ENCODE data around the gene CHMP5.

Gene CHMP5

DNA sequence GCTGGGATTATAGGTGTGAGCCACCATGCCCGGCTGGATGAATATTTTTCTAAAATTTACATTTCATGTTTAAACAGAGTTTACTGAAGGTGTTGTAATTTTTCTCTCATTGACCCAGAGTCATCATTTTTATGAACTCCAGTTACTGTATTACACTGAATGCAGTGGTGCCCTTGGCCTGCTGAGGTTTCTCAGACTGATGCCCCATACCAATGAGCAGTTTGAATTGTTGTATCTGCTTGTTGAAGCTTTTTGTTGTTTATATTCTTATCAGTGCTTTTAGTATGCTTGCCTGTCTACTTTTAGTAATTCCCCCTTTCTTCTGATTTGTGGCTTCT is 55.4 kb downstream of the CHMP5 start:
- DNase-seq, result no peak

DNA sequence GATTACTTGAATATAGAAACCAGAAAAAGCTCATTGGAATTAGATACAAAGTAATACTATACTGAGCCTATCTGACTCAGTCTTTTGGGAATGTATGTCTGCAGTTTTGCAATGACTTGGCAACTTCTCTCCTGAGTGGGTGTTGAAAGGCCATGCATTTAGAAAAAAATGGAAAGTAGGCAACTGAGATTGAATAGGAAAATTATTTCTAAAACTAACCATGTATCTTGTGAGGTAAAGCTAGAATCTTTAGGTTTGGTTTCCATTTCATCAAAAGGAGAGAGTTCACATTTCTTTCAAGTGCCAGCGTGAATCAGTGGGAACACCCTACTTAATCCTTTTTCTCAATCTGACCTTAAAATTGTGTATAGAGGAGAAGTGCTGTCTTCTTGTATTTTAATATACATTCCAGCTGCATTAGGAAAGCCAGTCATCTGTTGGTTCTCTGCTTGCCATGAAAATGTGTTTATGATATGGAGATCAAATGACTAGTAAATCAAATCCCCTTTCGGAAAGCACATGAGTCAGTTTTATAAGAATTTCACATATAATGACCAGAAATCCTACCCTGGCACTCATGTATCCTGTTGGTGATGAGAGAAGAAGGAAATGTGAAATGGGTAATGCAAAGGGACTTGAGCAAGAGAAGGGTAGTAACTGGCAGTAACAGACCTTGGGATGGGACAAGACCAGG is 55.9 kb downstream of the CHMP5 start:
- DNase-seq, result no peak

DNA sequence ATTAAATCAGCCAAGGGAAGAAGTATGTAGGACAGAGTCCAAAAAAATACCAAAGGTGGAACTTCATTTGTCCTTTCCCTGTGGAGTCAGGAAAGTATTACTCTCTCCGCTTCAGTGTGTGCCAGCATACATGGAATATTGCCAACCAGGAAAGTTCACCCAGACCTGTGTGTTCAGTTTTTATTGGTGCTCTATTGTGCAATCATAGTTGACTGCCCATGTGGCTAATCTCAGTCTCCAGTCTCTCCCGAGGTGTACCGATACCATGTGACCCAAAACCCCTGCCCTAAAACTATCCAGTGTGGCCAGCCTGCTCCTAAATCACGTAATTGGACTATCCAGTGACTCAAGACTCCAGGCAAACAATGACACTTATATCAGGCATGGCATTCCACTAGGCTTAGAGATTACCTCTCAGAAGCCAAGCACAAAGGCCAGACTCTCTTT is 64.3 kb downstream of the CHMP5 start:
- no peak for DNase-seq

DNA sequence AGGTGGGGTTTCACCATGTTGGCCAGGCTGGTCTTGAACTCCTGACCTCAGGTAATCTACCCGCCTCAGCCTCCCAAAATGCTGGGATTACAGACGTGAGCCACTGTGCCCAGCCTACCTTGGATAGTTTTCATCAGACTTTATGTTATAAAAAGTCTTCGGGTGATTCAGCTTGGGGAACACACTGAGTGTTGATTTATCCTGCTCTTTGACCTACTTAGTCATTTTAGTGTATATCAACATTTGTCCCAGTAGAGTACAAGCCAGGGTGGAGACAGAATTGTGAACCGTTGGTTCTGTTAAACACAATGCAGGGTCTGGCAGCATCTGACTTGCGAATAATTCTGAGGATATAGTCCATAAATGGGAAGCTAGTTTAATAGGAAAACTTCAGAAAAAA is 65.1 kb downstream of the CHMP5 start:
- no peak for DNase-seq

DNA sequence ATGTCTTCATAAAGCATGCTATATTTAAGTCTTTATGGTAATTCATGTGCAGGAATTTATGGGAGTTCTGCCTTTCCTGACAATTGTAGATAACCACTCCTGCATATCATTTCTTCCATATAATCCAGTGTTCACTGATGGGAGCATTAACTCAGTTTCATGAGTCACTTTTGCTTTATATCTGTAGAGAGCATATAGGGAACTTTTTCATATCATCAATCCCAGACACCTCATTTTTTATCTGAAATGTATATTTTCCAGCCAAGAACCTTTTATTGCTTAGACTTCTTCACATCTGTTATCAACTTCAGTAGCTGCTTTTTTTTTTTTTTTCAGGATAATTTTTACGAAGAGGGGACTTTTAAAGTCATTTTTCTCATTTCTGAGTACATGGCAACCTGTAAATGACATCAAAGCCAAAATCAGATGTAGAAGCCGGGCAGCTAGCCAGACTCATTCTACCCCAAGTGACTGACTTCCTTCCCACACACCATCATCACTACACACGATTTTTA is 66.6 kb downstream of the CHMP5 start:
- DNase-seq, result no peak

Measured in NCI-H510A treated with DMSO at 0.1 percent for 48 hours (cell line).